ENCODE data around the gene NAA20.

Gene NAA20

GRCh38 chr20:19991308-19991707 lies 25.9 kb upstream of the NAA20 start:
- DNase-seq (ENCODE audit: low spot score) = no peak
- no peak for TF ChIP-seq CTCF (IDR thresholded peaks at IDR 0.05; ENCODE audit: extremely low read depth, missing control alignments)

GRCh38 chr20:19991854-19992253 lies 25.3 kb upstream of the NAA20 start:
- TF ChIP-seq CTCF (IDR thresholded peaks at IDR 0.05; ENCODE audit: extremely low read depth, missing control alignments) = no peak
- no peak for DNase-seq (ENCODE audit: low spot score)

- no peak for TF ChIP-seq CTCF (IDR thresholded peaks at IDR 0.05; ENCODE audit: extremely low read depth, missing control alignments)
- DNase-seq (ENCODE audit: low spot score) = no peak
Measured at GRCh38 chr20:19992996-19993908, 23.9 kb upstream of the NAA20 start.

- no peak for TF ChIP-seq CTCF (IDR thresholded peaks at IDR 0.05; ENCODE audit: extremely low read depth, missing control alignments)
- no peak for DNase-seq (ENCODE audit: low spot score)
Measured at GRCh38 chr20:19993958-19994669, 23.0 kb upstream of the NAA20 start.

GRCh38 chr20:19995220-19995863 lies 21.8 kb upstream of the NAA20 start:
- TF ChIP-seq CTCF (IDR thresholded peaks at IDR 0.05; ENCODE audit: extremely low read depth, missing control alignments) = peak; percentile 43

GRCh38 chr20:19996222-19996621 lies 20.9 kb upstream of the NAA20 start:
- no peak for DNase-seq (ENCODE audit: low spot score)
- TF ChIP-seq CTCF (IDR thresholded peaks at IDR 0.05; ENCODE audit: extremely low read depth, missing control alignments) = no peak

More at GRCh38 chr20:19995220-19995863, 21.8 kb upstream of the NAA20 start:
- peak; percentile 61 for DNase-seq (ENCODE audit: low spot score)

GRCh38 chr20:19996917-19997316 lies 20.2 kb upstream of the NAA20 start:
- DNase-seq (ENCODE audit: low spot score) = no peak
- no peak for TF ChIP-seq CTCF (IDR thresholded peaks at IDR 0.05; ENCODE audit: extremely low read depth, missing control alignments)

Data from GM20000 (cell line).